Measurements from ENCODE around the gene CDK14. TPM values are rescaled to one million over a fixed set of nuclear protein-coding genes. Genes with fewer than 3 reads are reported as not detected.

CDK14 gene
- total and polyA plus RNA-seq, 2 donors (not counting 1 experiment from before 2014, with no cell fraction given): 23.6 to 41.1 TPM

GRCh38 chr7:90839316-90839715, 243.2 kb downstream of the CDK14 start:
- TF ChIP-seq CTCF (conservative IDR thresholded peaks at IDR 0.05 in 1 of 2, IDR thresholded peaks at IDR 0.05 in 1 of 2; ENCODE audit: low read depth in 1 of 2, low read length in 2 of 2): no peak
- TF ChIP-seq EZH2 (IDR thresholded peaks at IDR 0.05; ENCODE audit: low read length, missing control alignments): no peak
- Histone ChIP-seq H3K4me2 (ENCODE audit: extremely low read depth, insufficient read depth, low read length) (no peak overlapping the region), H3K79me2 (ENCODE audit: control insufficient read depth, insufficient read depth, low read length) (no peaks in the 10 kb centered on the region), H3K36me3 (ENCODE audit: control insufficient read depth, insufficient read depth, low read length) (no peaks in the 10 kb centered on the region), H3K9me3 (ENCODE audit: control insufficient read depth, insufficient read depth, low read depth, low read length) (no peaks in the 10 kb centered on the region), H3K27me3 (ENCODE audit: control insufficient read depth, insufficient read depth, low read length) (no peaks in the 10 kb centered on the region), H3K4me1 (ENCODE audit: control insufficient read depth, extremely low read depth, insufficient read depth, low read length) (no peaks in the 10 kb centered on the region), H3K9ac (ENCODE audit: insufficient read depth, low read length) (no peak overlapping the region), H3K4me3 (replicated peaks in 1 of 4; ENCODE audit: control extremely low read depth in 1 of 4, insufficient read depth in 1 of 4, low read depth in 3 of 4, low read length in 4 of 4) (no peak overlapping the region), H4K20me1 (ENCODE audit: control insufficient read depth, extremely low read depth, insufficient read depth, low read length) (no peaks in the 10 kb centered on the region), H3K27ac (ENCODE audit: insufficient read depth, low read length) (no peak overlapping the region), H2AFZ (ENCODE audit: low read length) (no peak overlapping the region)
- DNase-seq (ENCODE audit: low read depth in 2 of 2): no peak

- no peak overlapping the region for H3K4me3 ChIP-seq (replicated peaks in 1 of 4; ENCODE audit: control extremely low read depth in 1 of 4, insufficient read depth in 1 of 4, low read depth in 3 of 4, low read length in 4 of 4)
- no peak overlapping the region for H3K4me2 ChIP-seq (ENCODE audit: extremely low read depth, insufficient read depth, low read length)
- H3K9ac ChIP-seq (ENCODE audit: insufficient read depth, low read length): no peak overlapping the region
- no peak overlapping the region for H2AFZ ChIP-seq (ENCODE audit: low read length)
- no peaks in the 10 kb centered on the region for H4K20me1 ChIP-seq (ENCODE audit: control insufficient read depth, extremely low read depth, insufficient read depth, low read length)
- no peaks in the 10 kb centered on the region for H3K79me2 ChIP-seq (ENCODE audit: control insufficient read depth, insufficient read depth, low read length)
- no peaks in the 10 kb centered on the region for H3K27me3 ChIP-seq (ENCODE audit: control insufficient read depth, insufficient read depth, low read length)
- no peaks in the 10 kb centered on the region for H3K4me1 ChIP-seq (ENCODE audit: control insufficient read depth, extremely low read depth, insufficient read depth, low read length)
- no peaks in the 10 kb centered on the region for H3K36me3 ChIP-seq (ENCODE audit: control insufficient read depth, insufficient read depth, low read length)
- H3K27ac ChIP-seq (ENCODE audit: insufficient read depth, low read length): no peak overlapping the region
- TF ChIP-seq EZH2 (IDR thresholded peaks at IDR 0.05; ENCODE audit: low read length, missing control alignments) (no peak), CTCF (conservative IDR thresholded peaks at IDR 0.05 in 1 of 2, IDR thresholded peaks at IDR 0.05 in 1 of 2; ENCODE audit: low read depth in 1 of 2, low read length in 2 of 2) (no peak)
- H3K9me3 ChIP-seq (ENCODE audit: control insufficient read depth, insufficient read depth, low read depth, low read length): no peaks in the 10 kb centered on the region
- no peak for DNase-seq (ENCODE audit: low read depth in 2 of 2)
These were observed 243.7 kb downstream of the CDK14 start for GRCh38 chr7:90839727-90840291.

- Histone ChIP-seq H3K4me1 (ENCODE audit: control insufficient read depth, extremely low read depth, insufficient read depth, low read length) (no peaks in the 10 kb centered on the region), H3K9ac (ENCODE audit: insufficient read depth, low read length) (no peak overlapping the region), H3K27me3 (ENCODE audit: control insufficient read depth, insufficient read depth, low read length) (no peaks in the 10 kb centered on the region), H2AFZ (ENCODE audit: low read length) (no peak overlapping the region), H3K4me3 (replicated peaks in 1 of 4; ENCODE audit: control extremely low read depth in 1 of 4, insufficient read depth in 1 of 4, low read depth in 3 of 4, low read length in 4 of 4) (no peak overlapping the region), H3K9me3 (ENCODE audit: control insufficient read depth, insufficient read depth, low read depth, low read length) (no peaks in the 10 kb centered on the region), H3K79me2 (ENCODE audit: control insufficient read depth, insufficient read depth, low read length) (no peaks in the 10 kb centered on the region), H4K20me1 (ENCODE audit: control insufficient read depth, extremely low read depth, insufficient read depth, low read length) (no peaks in the 10 kb centered on the region), H3K4me2 (ENCODE audit: extremely low read depth, insufficient read depth, low read length) (no peak overlapping the region), H3K36me3 (ENCODE audit: control insufficient read depth, insufficient read depth, low read length) (no peaks in the 10 kb centered on the region), H3K27ac (ENCODE audit: insufficient read depth, low read length) (no peak overlapping the region)
- no peak for DNase-seq (ENCODE audit: low read depth in 2 of 2)
- TF ChIP-seq EZH2 (IDR thresholded peaks at IDR 0.05; ENCODE audit: low read length, missing control alignments): no peak
These were observed 245.8 kb downstream of the CDK14 start for GRCh38 chr7:90841759-90842429.

All from fibroblast of lung (primary cell).